ENCODE data around the gene HAAO. TPM values are rescaled to one million over a fixed set of nuclear protein-coding genes. Genes with fewer than 3 reads are reported as not detected.

The HAAO gene
- total and polyA plus RNA-seq, 2 of the 13 experiments (the other 11 are each of a cell fraction or from before 2014, with no cell fraction given) = 36.1 to 42.7 TPM

GRCh38 chr2:42827647-42828486, 35.5 kb upstream of the HAAO start (continued):
- TF ChIP-seq ZNF687 (CRISPR knock-in tag; IDR thresholded peaks at IDR 0.05) = peak; percentile 92
- peak; percentile 90; the same call in 1 of the 2 replicates for TF ChIP-seq GTF3A (CRISPR knock-in tag; conservative IDR thresholded peaks at IDR 0.05)
- TF ChIP-seq ZNF317 (CRISPR knock-in tag; IDR thresholded peaks at IDR 0.05) = peak; percentile 71; the same call in 1 of the 2 replicates
- TF ChIP-seq PAXIP1 (CRISPR knock-in tag; conservative IDR thresholded peaks at IDR 0.05) = no peak
- peak; percentile 82; the same call in 1 of the 2 replicates for TF ChIP-seq ZNF543 (CRISPR knock-in tag; IDR thresholded peaks at IDR 0.05)
- TF ChIP-seq TERF1 (CRISPR knock-in tag; IDR thresholded peaks at IDR 0.05) = no peak
- peak; percentile 78 for TF ChIP-seq ZNF276 (CRISPR knock-in tag; IDR thresholded peaks at IDR 0.05; ENCODE audit: low read depth)
- no peak for TF ChIP-seq NFYC (CRISPR knock-in tag; IDR thresholded peaks at IDR 0.05)
- TF ChIP-seq BCL3 (CRISPR knock-in tag; IDR thresholded peaks at IDR 0.05) = no peak
- no peak for TF ChIP-seq ZNF33A (CRISPR knock-in tag; IDR thresholded peaks at IDR 0.05; ENCODE audit: borderline replicate concordance)
- TF ChIP-seq GLMP (CRISPR knock-in tag; IDR thresholded peaks at IDR 0.05; ENCODE audit: borderline replicate concordance) = no peak
- no peak for TF ChIP-seq ZNF570 (CRISPR knock-in tag; IDR thresholded peaks at IDR 0.05; ENCODE audit: borderline replicate concordance)
- peak; percentile 71; the same call in 1 of the 2 replicates for TF ChIP-seq NRL (CRISPR knock-in tag; IDR thresholded peaks at IDR 0.05; ENCODE audit: borderline replicate concordance)
